GM21381 (cell line): ENCODE results near the gene COL16A1.

Experiments used
- ATAC-seq: cut with Tn5 transposase; IDR thresholded peaks from one replicate; pipeline ENCODE4 v1.9.1; 2021; ENCODE audit warnings: mild to moderate bottlenecking, moderate library complexity; ENCODE audit not compliant: unreplicated experiment

COL16A1 gene

GRCh38 chr1:31627301-31627929, 76.4 kb downstream of the COL16A1 start:
- ATAC-seq: no peak

DNA sequence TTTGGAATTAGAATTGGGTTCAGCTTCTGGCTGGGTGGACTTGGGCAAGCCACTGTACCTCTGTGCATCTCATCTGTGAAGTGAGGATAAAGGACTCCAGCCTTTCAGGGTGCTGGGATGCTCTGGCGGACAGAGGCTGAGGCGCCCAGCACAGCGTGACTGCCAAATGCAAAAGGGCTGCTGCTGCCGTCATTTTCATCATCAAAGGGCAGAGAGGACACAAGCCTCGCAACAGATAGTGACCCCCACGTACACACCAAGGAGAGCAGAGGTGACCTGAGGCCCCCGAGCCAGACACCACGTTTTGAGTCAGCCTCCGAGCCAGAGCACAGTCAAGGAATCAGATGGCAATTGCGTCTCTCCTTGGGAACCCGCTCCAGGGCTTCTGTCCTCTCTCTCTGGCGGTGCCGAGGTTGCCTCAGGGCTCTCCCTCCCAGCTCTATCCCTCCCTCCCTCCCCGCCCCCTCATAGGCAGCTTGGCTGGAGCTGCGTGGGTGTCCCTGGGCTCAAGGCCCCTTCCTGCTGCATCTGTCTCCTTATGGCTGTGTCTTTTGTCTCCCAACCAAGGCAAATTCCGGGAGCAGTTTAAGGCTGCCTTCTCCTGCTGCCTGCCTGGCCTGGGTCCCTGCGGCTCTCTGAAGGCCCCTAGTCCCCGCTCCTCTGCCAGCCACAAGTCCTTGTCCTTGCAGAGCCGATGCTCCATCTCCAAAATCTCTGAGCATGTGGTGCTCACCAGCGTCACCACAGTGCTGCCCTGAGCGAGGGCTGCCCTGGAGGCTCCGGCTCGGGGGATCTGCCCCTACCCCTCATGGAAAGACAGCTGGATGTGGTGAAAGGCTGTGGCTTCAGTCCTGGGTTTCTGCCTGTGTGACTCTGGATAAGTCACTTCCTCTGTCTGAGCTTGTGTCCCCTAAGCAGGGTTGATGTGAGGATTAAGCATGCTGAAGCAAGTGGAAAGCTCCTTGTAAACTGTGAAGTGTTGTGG, 77.3 kb downstream of the COL16A1 start:
- ATAC-seq: no peak

GRCh38 chr1:31625561-31626222, 78.1 kb downstream of the COL16A1 start:
- ATAC-seq: no peak

DNA sequence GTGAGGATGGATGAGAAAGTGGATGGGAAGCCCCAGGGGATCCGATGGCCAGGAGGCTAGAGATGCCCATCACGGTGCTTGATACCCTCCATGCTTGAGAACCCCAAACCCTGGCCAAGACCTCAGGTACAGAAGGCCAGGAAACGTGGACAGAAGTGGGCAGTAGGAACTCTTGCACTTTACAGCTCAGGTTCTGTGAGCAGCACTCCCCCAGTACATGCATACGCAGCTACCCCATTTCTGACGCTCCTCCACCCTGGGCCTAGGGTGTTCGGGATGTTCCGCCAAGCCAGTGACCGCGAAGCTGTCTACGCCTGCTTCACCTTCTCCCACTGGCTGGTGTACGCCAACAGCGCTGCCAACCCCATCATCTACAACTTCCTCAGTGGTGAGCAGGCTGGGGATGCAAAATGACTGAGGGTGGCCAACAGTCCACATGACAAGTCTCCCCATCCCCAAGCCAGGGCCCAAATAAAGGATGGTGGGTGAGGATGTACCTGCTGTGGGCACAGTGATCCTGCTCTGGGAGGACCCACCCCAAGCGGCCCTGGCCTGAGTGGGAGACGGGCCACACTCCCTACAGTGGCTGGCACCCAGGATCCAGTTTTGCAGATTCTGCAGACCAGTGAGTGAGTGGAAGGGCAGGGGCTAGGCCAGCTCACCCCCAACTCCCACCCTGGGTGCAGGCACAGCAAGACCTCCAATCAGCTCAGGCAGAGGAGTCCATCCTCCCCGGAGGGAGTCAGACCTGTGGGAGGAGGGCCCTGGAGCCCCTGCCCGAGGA, 78.9 kb downstream of the COL16A1 start:
- no peak for ATAC-seq

DNA sequence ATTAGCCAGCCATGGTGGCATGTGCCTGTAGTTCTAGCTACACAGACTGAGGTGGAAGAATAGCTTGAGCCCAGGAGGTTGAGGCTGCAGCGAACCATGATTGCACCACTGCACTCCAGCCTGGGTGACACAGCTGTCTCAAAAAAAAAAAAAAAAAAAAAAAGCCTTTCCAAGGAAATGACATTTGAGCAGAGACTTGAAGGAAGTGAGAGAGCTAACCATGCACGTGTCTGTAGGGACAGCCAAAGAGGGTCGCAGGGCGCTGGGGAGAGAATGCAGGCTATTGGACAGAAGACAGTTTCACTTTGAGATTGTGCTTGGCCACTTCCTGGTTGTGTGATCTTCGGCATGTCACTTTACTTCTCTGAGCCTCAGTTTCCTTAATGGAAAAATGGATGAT, 79.5 kb downstream of the COL16A1 start:
- no peak for ATAC-seq

GRCh38 chr1:31623365-31623764, 80.5 kb downstream of the COL16A1 start:
- ATAC-seq: no peak

DNA sequence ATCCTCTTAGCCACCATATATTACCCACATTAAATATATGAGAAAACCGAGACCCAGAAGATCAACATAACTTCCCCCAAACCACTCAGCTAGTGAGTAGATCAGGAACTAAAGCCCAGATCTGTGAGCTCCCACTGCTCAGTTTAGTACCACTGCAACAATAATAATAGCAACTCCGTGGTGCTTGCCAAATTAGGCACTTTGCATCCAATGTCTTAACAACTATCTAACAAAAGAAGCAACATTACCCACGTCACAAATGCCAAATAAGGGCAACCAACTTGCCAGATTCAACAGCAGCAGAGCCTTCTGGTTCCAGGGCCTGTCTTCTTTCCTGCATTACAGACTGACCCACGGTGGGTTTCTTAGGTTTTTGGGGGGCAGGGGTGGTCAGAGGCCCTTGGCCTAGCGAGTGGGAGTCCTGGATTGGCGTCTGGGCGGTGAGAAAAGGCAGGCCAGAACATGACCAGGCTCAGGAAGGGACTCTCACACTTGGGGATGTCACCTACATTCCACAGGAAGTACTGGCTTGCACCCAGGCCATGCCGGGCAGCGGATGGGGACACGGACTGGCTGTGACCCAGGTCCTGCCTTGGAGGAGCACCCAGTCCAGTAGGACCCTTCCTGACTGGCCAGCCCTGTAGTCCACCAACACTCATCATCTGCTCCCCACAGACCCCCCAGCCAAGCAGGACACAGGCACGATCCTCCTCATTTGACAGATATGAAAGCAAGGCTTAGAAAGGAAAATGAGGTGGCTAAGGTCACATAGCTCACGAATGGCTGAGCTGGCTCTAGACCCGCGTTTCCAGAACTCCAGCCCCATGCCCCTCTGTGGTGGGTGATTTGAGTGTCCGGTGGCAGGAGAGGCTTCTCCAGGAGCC, 81.7 kb downstream of the COL16A1 start:
- no peak for ATAC-seq

GRCh38 chr1:31621498-31621820, 82.4 kb downstream of the COL16A1 start:
- ATAC-seq: no peak

GRCh38 chr1:31620631-31621497, 83.0 kb downstream of the COL16A1 start:
- no peak for ATAC-seq

DNA sequence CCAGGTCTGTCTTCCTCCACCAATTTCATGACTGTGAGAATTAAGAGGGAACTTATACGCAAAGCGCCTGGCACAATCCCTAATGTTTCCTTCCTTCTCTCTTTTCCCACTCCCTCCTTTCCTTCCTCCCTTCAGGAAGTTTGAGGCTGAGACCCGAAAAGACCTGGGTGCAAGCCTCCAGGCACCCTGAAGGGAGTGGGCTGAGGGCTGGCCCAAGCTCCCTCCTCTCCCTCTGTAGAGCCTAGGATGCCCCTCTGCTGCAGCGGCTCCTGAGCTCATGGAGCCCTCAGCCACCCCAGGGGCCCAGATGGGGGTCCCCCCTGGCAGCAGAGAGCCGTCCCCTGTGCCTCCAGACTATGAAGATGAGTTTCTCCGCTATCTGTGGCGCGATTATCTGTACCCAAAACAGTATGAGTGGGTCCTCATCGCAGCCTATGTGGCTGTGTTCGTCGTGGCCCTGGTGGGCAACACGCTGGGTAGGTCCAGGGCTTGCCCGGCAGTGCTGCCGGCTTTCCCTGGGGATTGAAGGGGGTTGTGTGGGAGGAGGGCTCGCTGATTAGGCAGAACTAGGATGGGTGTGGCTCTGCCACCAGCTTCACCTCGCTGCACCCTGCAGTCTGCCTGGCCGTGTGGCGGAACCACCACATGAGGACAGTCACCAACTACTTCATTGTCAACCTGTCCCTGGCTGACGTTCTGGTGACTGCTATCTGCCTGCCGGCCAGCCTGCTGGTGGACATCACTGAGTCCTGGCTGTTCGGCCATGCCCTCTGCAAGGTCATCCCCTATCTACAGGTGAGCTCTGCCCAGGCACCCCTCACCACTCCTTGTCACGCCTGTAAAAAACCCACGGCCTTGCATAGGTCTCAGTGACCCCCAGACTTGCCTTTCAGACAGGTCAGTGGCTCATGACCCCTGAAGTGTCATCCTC, 84.6 kb downstream of the COL16A1 start:
- no peak for ATAC-seq

GRCh38 chr1:31617916-31618746, 85.7 kb downstream of the COL16A1 start:
- ATAC-seq: no peak

GRCh38 chr1:31617218-31617915, 86.5 kb downstream of the COL16A1 start, which contains the start of gene HCRTR1:
TSS of gene HCRTR1 (plus strand) at chr1:31617689. CDS start at chr1:31619193, 1,504 bp downstream.
- ATAC-seq: no peak

DNA sequence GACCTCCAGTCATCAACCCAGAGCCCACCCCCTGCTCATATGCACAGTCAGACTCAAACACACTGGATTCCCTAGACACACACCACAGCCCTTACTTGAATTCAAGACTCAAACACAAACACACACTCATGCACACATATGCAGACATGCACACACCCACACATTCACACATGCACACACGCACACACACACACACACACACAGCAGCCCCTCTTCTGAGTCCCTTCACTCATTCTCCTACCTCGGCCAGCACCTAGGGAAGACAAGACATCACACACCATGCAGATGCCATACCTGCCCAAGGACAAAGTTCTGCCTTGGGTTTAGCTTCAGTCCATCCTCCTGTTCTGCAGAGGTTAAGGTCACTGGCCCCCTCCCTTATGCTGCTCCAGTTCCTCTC, 87.9 kb downstream of the COL16A1 start:
- no peak for ATAC-seq

DNA sequence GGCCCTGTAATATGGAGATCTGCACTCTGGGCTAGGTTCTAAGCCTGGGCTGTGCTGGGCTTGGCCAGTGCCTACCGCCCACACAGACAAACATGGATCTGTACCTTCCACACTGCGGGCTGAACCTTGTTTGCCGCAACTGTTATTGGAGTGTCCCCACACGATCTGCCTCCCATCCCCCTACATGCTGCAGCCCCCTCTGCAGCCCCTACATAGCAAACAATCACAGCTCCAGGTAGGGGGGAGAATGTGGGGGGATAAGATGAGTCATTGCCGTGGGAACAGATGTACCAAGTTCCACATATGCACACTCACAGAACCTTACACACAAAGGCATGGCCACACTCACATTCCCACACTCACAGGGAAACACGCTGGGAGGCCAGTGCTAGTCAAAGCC, 88.4 kb downstream of the COL16A1 start:
- no peak for ATAC-seq

GRCh38 chr1:31614414-31615005, 89.3 kb downstream of the COL16A1 start:
- no peak for ATAC-seq

DNA sequence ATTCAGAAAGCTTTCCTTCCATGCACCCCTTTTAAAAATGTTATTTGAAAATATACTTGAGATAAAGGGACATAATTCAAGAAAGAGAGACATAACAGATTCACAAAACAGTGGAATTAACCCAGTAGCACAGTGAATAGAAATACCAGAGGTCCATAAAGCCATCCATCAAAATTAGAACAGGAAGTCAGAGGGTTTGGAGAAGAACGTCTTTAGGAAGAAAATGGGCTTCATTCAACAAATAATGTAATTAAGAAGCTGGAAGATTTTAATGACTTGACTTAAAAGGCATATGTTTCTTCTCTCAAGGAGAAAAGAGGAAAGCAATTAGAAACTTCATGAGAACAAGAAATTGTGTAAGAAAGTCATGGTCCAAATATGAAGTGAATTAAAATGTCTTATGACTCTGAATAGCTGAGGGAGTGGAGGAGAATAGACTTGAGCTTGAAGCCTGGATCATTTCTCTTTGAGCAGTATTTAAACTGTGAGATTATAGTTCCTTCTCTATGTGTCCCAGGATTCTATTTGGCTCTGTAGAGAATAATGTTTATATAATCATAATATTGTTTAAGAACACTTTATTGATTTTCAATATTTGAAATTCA, 94.2 kb downstream of the COL16A1 start:
- ATAC-seq: no peak
